ENCODE results near the gene S100A13. TPM values are rescaled to one million over a fixed set of nuclear protein-coding genes. Genes with fewer than 3 reads are reported as not detected.

Gene S100A13
- total and polyA plus RNA-seq, 2 donors (not counting 1 experiment from before 2014, with no cell fraction given) = 172 to 399 TPM

- H3K27ac ChIP-seq (ENCODE audit: insufficient read depth, low read length) = no peak overlapping the region
- H3K9me3 ChIP-seq (ENCODE audit: control insufficient read depth, insufficient read depth, low read depth, low read length) = no peaks in the 10 kb centered on the region
- H2AFZ ChIP-seq (ENCODE audit: low read length) = no peak overlapping the region
- H3K27me3 ChIP-seq (ENCODE audit: control insufficient read depth, insufficient read depth, low read length) = no peaks in the 10 kb centered on the region
- H3K4me2 ChIP-seq (ENCODE audit: extremely low read depth, insufficient read depth, low read length) = no peak overlapping the region
- peaks cover 39% of the 10 kb centered on the region for H3K79me2 ChIP-seq (ENCODE audit: control insufficient read depth, insufficient read depth, low read length)
- no peak for TF ChIP-seq CTCF (conservative IDR thresholded peaks at IDR 0.05 in 1 of 2, IDR thresholded peaks at IDR 0.05 in 1 of 2; ENCODE audit: low read depth in 1 of 2, low read length in 2 of 2)
- TF ChIP-seq EZH2 (IDR thresholded peaks at IDR 0.05; ENCODE audit: low read length, missing control alignments) = no peak
- DNase-seq (ENCODE audit: low read depth in 2 of 2) = no peak
- no peak overlapping the region for H3K4me3 ChIP-seq (replicated peaks in 1 of 4; ENCODE audit: control extremely low read depth in 1 of 4, insufficient read depth in 1 of 4, low read depth in 3 of 4, low read length in 4 of 4)
- no peaks in the 10 kb centered on the region for H4K20me1 ChIP-seq (ENCODE audit: control insufficient read depth, extremely low read depth, insufficient read depth, low read length)
- peaks cover 15% of the 10 kb centered on the region for H3K36me3 ChIP-seq (ENCODE audit: control insufficient read depth, insufficient read depth, low read length)
- H3K4me1 ChIP-seq (ENCODE audit: control insufficient read depth, extremely low read depth, insufficient read depth, low read length) = peaks cover 18% of the 10 kb centered on the region
- H3K9ac ChIP-seq (ENCODE audit: insufficient read depth, low read length) = no peak overlapping the region
Observed at GRCh38 chr1:153606194-153606593, 21.1 kb downstream of the S100A13 start.

- H3K27ac ChIP-seq (ENCODE audit: insufficient read depth, low read length) = no peak overlapping the region
- peaks cover 20% of the 10 kb centered on the region for H3K4me1 ChIP-seq (ENCODE audit: control insufficient read depth, extremely low read depth, insufficient read depth, low read length)
- peaks cover 5% of the 10 kb centered on the region for H3K79me2 ChIP-seq (ENCODE audit: control insufficient read depth, insufficient read depth, low read length)
- TF ChIP-seq EZH2 (IDR thresholded peaks at IDR 0.05; ENCODE audit: low read length, missing control alignments) = no peak
- no peak for TF ChIP-seq CTCF (conservative IDR thresholded peaks at IDR 0.05 in 1 of 2, IDR thresholded peaks at IDR 0.05 in 1 of 2; ENCODE audit: low read depth in 1 of 2, low read length in 2 of 2)
- no peaks in the 10 kb centered on the region for H3K9me3 ChIP-seq (ENCODE audit: control insufficient read depth, insufficient read depth, low read depth, low read length)
- H3K4me3 ChIP-seq (replicated peaks in 1 of 4; ENCODE audit: control extremely low read depth in 1 of 4, insufficient read depth in 1 of 4, low read depth in 3 of 4, low read length in 4 of 4) = no peak overlapping the region
- H4K20me1 ChIP-seq (ENCODE audit: control insufficient read depth, extremely low read depth, insufficient read depth, low read length) = no peaks in the 10 kb centered on the region
- H3K4me2 ChIP-seq (ENCODE audit: extremely low read depth, insufficient read depth, low read length) = no peak overlapping the region
- DNase-seq (ENCODE audit: low read depth in 2 of 2) = no peak
- peaks cover 10% of the 10 kb centered on the region for H3K36me3 ChIP-seq (ENCODE audit: control insufficient read depth, insufficient read depth, low read length)
- H3K27me3 ChIP-seq (ENCODE audit: control insufficient read depth, insufficient read depth, low read length) = no peaks in the 10 kb centered on the region
- H2AFZ ChIP-seq (ENCODE audit: low read length) = no peak overlapping the region
- no peak overlapping the region for H3K9ac ChIP-seq (ENCODE audit: insufficient read depth, low read length)
Observed at GRCh38 chr1:153602749-153603148, 24.6 kb downstream of the S100A13 start.

GRCh38 chr1:153599847-153600246 is 27.5 kb downstream of the S100A13 start:
- peak overlapping the region; percentile 48 for H3K27ac ChIP-seq (ENCODE audit: insufficient read depth, low read length)
- no peak overlapping the region for H2AFZ ChIP-seq (ENCODE audit: low read length)
- H3K4me3 ChIP-seq (replicated peaks in 1 of 4; ENCODE audit: control extremely low read depth in 1 of 4, insufficient read depth in 1 of 4, low read depth in 3 of 4, low read length in 4 of 4) = no peak overlapping the region
- H3K36me3 ChIP-seq (ENCODE audit: control insufficient read depth, insufficient read depth, low read length) = no peaks in the 10 kb centered on the region
- no peaks in the 10 kb centered on the region for H3K79me2 ChIP-seq (ENCODE audit: control insufficient read depth, insufficient read depth, low read length)
- TF ChIP-seq CTCF (conservative IDR thresholded peaks at IDR 0.05 in 1 of 2, IDR thresholded peaks at IDR 0.05 in 1 of 2; ENCODE audit: low read depth in 1 of 2, low read length in 2 of 2) = no peak
- TF ChIP-seq EZH2 (IDR thresholded peaks at IDR 0.05; ENCODE audit: low read length, missing control alignments) = no peak
- DNase-seq (ENCODE audit: low read depth in 2 of 2) = no peak
- H3K9me3 ChIP-seq (ENCODE audit: control insufficient read depth, insufficient read depth, low read depth, low read length) = no peaks in the 10 kb centered on the region
- no peak overlapping the region for H3K9ac ChIP-seq (ENCODE audit: insufficient read depth, low read length)
- H3K4me2 ChIP-seq (ENCODE audit: extremely low read depth, insufficient read depth, low read length) = no peak overlapping the region
- no peaks in the 10 kb centered on the region for H4K20me1 ChIP-seq (ENCODE audit: control insufficient read depth, extremely low read depth, insufficient read depth, low read length)
- H3K27me3 ChIP-seq (ENCODE audit: control insufficient read depth, insufficient read depth, low read length) = no peaks in the 10 kb centered on the region
- H3K4me1 ChIP-seq (ENCODE audit: control insufficient read depth, extremely low read depth, insufficient read depth, low read length) = peaks cover 17% of the 10 kb centered on the region

Measured in fibroblast of lung (primary cell).